HCT116 (cell line): Measurements from ENCODE around the gene ADGRG1.

Experiments used
- EZH2 ChIP-seq: fragments of 200-600 bp; sonication (generic); IDR thresholded peaks from 2 replicates; pipeline ENCODE4 v1.6.1; 2017; ENCODE audit warnings: antibody characterized with exemption, mixed run types
- JUND ChIP-seq: IDR thresholded peaks from 2 replicates; pipeline ENCODE4 v1.6.1; 2012
- MAX ChIP-seq: IDR thresholded peaks from 2 replicates; pipeline ENCODE4 v1.6.1; 2012
- POLR2A ChIP-seq: IDR thresholded peaks from 2 replicates; pipeline ENCODE4 v1.7.0; 2011; ENCODE audit warnings: borderline replicate concordance; ENCODE audit not compliant: insufficient read depth, insufficient read length; ENCODE audit errors: extremely low read depth
- POLR2AphosphoS5 ChIP-seq: IDR thresholded peaks from 2 replicates; pipeline ENCODE4 v1.6.1; 2011; ENCODE audit warnings: mild to moderate bottlenecking, low read depth, low read length, moderate library complexity
- REST ChIP-seq: IDR thresholded peaks from 2 replicates; pipeline ENCODE4 v1.6.1; 2012; ENCODE audit warnings: low read depth
- SP1 ChIP-seq: IDR thresholded peaks from 2 replicates; pipeline ENCODE4 v1.6.1; 2012; ENCODE audit warnings: low read depth
- TF ChIP-seq, protein P1 (sequence below), 3 experiments: fragments of 200-600 bp in 1 of 3; sonication (generic) in 1 of 3; IDR thresholded peaks in 2 of 3; conservative IDR thresholded peaks in 1 of 3; 2 replicates each; pipeline ENCODE4 v1.5.1; 2012 to 2017; ENCODE audit warnings: low read depth in 2 of 3, low read length in 2 of 3, antibody characterized with exemption in 1 of 3, borderline replicate concordance in 1 of 3, control low read depth in 1 of 3, mild to moderate bottlenecking in 1 of 3, mixed read lengths in 1 of 3, mixed run types in 1 of 3, moderate library complexity in 1 of 3; ENCODE audit not compliant: insufficient read depth in 1 of 3

GRCh38 chr16:57600952-57601580 lies 27.4 kb upstream of the ADGRG1 start:
- TF ChIP-seq MAX (no peak), EZH2 (no peak), REST (no peak), POLR2A (no peak), JUND (no peak), POLR2AphosphoS5 (no peak), SP1 (no peak)
- TF ChIP-seq, protein P1, sequence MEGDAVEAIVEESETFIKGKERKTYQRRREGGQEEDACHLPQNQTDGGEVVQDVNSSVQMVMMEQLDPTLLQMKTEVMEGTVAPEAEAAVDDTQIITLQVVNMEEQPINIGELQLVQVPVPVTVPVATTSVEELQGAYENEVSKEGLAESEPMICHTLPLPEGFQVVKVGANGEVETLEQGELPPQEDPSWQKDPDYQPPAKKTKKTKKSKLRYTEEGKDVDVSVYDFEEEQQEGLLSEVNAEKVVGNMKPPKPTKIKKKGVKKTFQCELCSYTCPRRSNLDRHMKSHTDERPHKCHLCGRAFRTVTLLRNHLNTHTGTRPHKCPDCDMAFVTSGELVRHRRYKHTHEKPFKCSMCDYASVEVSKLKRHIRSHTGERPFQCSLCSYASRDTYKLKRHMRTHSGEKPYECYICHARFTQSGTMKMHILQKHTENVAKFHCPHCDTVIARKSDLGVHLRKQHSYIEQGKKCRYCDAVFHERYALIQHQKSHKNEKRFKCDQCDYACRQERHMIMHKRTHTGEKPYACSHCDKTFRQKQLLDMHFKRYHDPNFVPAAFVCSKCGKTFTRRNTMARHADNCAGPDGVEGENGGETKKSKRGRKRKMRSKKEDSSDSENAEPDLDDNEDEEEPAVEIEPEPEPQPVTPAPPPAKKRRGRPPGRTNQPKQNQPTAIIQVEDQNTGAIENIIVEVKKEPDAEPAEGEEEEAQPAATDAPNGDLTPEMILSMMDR (IDR thresholded peaks at IDR 0.05 in 2 of 3, conservative IDR thresholded peaks at IDR 0.05 in 1 of 3; ENCODE audit: borderline replicate concordance in 1 of 3, insufficient read depth in 1 of 3, low read depth in 2 of 3, low read length in 2 of 3), result no peak
